CD4-positive, alpha-beta T cell (primary cell): Measurements from ENCODE around the gene EIF4E. TPM values are rescaled to one million over a fixed set of nuclear protein-coding genes. Genes with fewer than 3 reads are reported as not detected.

Source experiments
- ATAC-seq: fragments of 200-7000 bp; cut with Tn5 transposase; one replicate; pipeline ENCODE4 v1.10.0; 2022; ENCODE audit warnings: mild to moderate bottlenecking; ENCODE audit not compliant: poor library complexity
- CTCF ChIA-PET: fragments of 350-600 bp; sonication (Branson Sonifier 250); formaldehyde crosslinking; loops from one replicate; lab custom pipeline; 2021; ENCODE audit warnings: antibody characterized with exemption, inconsistent platforms; lab: Charles Lee
- POLR2A ChIA-PET: fragments of 350-600 bp; sonication (Branson Sonifier 250); formaldehyde crosslinking; loops from one replicate; lab custom pipeline; 2021; ENCODE audit warnings: antibody characterized with exemption, inconsistent platforms; lab: Charles Lee
- DNase-seq, 14 experiments: peaks; one replicate each; pipeline ENCODE4 v3.0.0-alpha.2; 2013 to 2020; ENCODE audit warnings: mixed read lengths in 2 of 14
- H3K27ac ChIP-seq, 2 donors: one replicate each; pipeline versions ENCODE4 v1.5.1 to v1.7.0; 2013; ENCODE audit warnings: low read length in 2 of 2, low read depth in 1 of 2, mild to moderate bottlenecking in 1 of 2
- H3K27me3 ChIP-seq, 2 experiments: 1 replicate in 1 of 2; 2 replicates in 1 of 2; pipeline versions ENCODE4 v1.6.1 to v1.7.0; 2013; ENCODE audit warnings: low read length in 2 of 2, control low read depth in 1 of 2, mild to moderate bottlenecking in 1 of 2, moderate library complexity in 1 of 2; ENCODE audit not compliant: insufficient read depth in 2 of 2, control insufficient read depth in 1 of 2
- H3K36me3 ChIP-seq: one replicate; pipeline ENCODE4 v1.6.1; 2013; ENCODE audit warnings: low read length, control low read depth; ENCODE audit not compliant: insufficient read depth
- H3K4me1 ChIP-seq: one replicate; pipeline ENCODE4 v1.6.1; 2013; ENCODE audit warnings: low read length, control low read depth; ENCODE audit not compliant: insufficient read depth
- H3K4me3 ChIP-seq: one replicate; pipeline ENCODE4 v1.5.1; 2013; ENCODE audit warnings: mild to moderate bottlenecking, low read length, moderate library complexity
- H3K9me3 ChIP-seq, 2 experiments: 1 replicate in 1 of 2; 2 replicates in 1 of 2; pipeline versions ENCODE4 v1.6.1 to v1.7.0; 2013; ENCODE audit warnings: low read length in 2 of 2, mild to moderate bottlenecking in 2 of 2, control low read depth in 1 of 2, moderate library complexity in 1 of 2; ENCODE audit not compliant: control insufficient read depth in 1 of 2, insufficient read depth in 1 of 2
- H3K27ac Mint-ChIP-seq: one replicate; pipeline ENCODE4 v1.8.0; 2020; ENCODE audit warnings: mixed read lengths
- H3K27me3 Mint-ChIP-seq: one replicate; pipeline ENCODE4 v1.8.0; 2021; ENCODE audit warnings: mixed read lengths
- H3K36me3 Mint-ChIP-seq: one replicate; pipeline ENCODE4 v1.8.0; 2021; ENCODE audit warnings: low read depth, mixed read lengths
- H3K4me1 Mint-ChIP-seq: one replicate; pipeline ENCODE4 v1.8.0; 2021; ENCODE audit warnings: low read depth, mixed read lengths
- H3K4me3 Mint-ChIP-seq: one replicate; pipeline ENCODE4 v1.8.0; 2020; ENCODE audit warnings: mild to moderate bottlenecking, mixed read lengths
- H3K9me3 Mint-ChIP-seq: one replicate; pipeline ENCODE4 v1.8.0; 2020; ENCODE audit warnings: mixed read lengths
- CTCF ChIP-seq: fragments of 200-600 bp; IDR thresholded peaks from one replicate; pipeline ENCODE4 v1.8.0; 2022; ENCODE audit warnings: antibody characterized with exemption, mild to moderate bottlenecking
- intact Hi-C, 2 experiments: fragments of 100-400 bp; cut with DNase I in 1 of 2; cut with micrococcal nuclease in 1 of 2; formaldehyde crosslinking; loops; one replicate each; pipeline versions ENCODE4 v1.15.1 to v1.9.0; 2023 to 2025; cut with DNase I, micrococcal nuclease
- total RNA-seq, 174 experiments: library from RNA in 2 of 174; stranded (reverse) in 2 of 174; gene quantifications; one replicate each; pipeline ENCODE4 v1.2.3 and lab custom pipeline; 2021 to 2026

Gene EIF4E
- total RNA-seq, 2 experiments from 2014 or later, result 47.2 to 49.2 TPM

- H3K36me3 ChIP-seq, result no peaks in the 10 kb centered on the region
- Mint-ChIP-seq H3K4me3 (no peak overlapping the region), H3K4me1 (no peaks in the 10 kb centered on the region), H3K27ac (no peak overlapping the region), H3K36me3 (no peaks in the 10 kb centered on the region), H3K9me3 (no peaks in the 10 kb centered on the region), H3K27me3 (no peaks in the 10 kb centered on the region)
- ChIA-PET CTCF (no interaction called here), POLR2A (interaction anchor here (1.2 kb wide), 1 partner anchor 31 kb away, joined by 3 read pairs; no protein-coding TSS in a partner anchor)
- ATAC-seq (no peak), DNase-seq (no peak)
- no peaks in the 10 kb centered on the region for H3K9me3 ChIP-seq
- no peak overlapping the region for H3K4me3 ChIP-seq
- no peak overlapping the region for H3K27ac ChIP-seq
- no peak for TF ChIP-seq CTCF
- no peaks in the 10 kb centered on the region for H3K27me3 ChIP-seq
- intact Hi-C loops, result no loop called here
- H3K4me1 ChIP-seq, result no peaks in the 10 kb centered on the region
Measured at GRCh38 chr4:98963538-98964433, 34.9 kb upstream of the EIF4E start.

GRCh38 chr4:98961770-98962169 lies 32.8 kb upstream of the EIF4E start:
- no peak for TF ChIP-seq CTCF
- H3K27ac Mint-ChIP-seq, result no peak overlapping the region
- H3K27me3 Mint-ChIP-seq, result no peaks in the 10 kb centered on the region
- no peak overlapping the region for H3K4me3 Mint-ChIP-seq
- H3K9me3 Mint-ChIP-seq, result no peaks in the 10 kb centered on the region
- H3K4me1 ChIP-seq, result no peaks in the 10 kb centered on the region
- CTCF ChIA-PET, result interaction anchor here (0.7 kb wide), 1 partner anchor 29 kb away, joined by 3 read pairs; no protein-coding TSS in a partner anchor
- no peak overlapping the region for H3K4me3 ChIP-seq
- intact Hi-C loops, result no loop called here
- POLR2A ChIA-PET, result no interaction called here
- no peaks in the 10 kb centered on the region for H3K4me1 Mint-ChIP-seq
- DNase-seq, result no peak
- H3K36me3 ChIP-seq, result no peaks in the 10 kb centered on the region
- ATAC-seq, result no peak
- H3K27me3 ChIP-seq, result no peaks in the 10 kb centered on the region
- H3K9me3 ChIP-seq, result no peaks in the 10 kb centered on the region
- H3K27ac ChIP-seq, result no peak overlapping the region
- no peaks in the 10 kb centered on the region for H3K36me3 Mint-ChIP-seq

GRCh38 chr4:98959411-98959810 lies 30.5 kb upstream of the EIF4E start:
- Histone ChIP-seq H3K36me3 (no peaks in the 10 kb centered on the region), H3K27ac (no peak overlapping the region), H3K9me3 (no peaks in the 10 kb centered on the region), H3K27me3 (peaks cover 0 to 3% of the 10 kb centered on the region in 2 experiments), H3K4me1 (no peaks in the 10 kb centered on the region), H3K4me3 (no peak overlapping the region)
- no peak for TF ChIP-seq CTCF
- ChIA-PET POLR2A (no interaction called here), CTCF (no interaction called here)
- Mint-ChIP-seq H3K36me3 (no peaks in the 10 kb centered on the region), H3K9me3 (no peaks in the 10 kb centered on the region), H3K4me1 (no peaks in the 10 kb centered on the region), H3K27me3 (no peaks in the 10 kb centered on the region), H3K4me3 (no peak overlapping the region), H3K27ac (no peak overlapping the region)
- ATAC-seq (no peak), DNase-seq (no peak)
- intact Hi-C loops, result no loop called here
